GM21717 (cell line): Measurements from ENCODE around the gene MYO7B.

Experiments used
- ATAC-seq: cut with Tn5 transposase; IDR thresholded peaks from one replicate; pipeline ENCODE4 v1.9.1; 2021; ENCODE audit warnings: mild to moderate bottlenecking, moderate library complexity; ENCODE audit not compliant: unreplicated experiment

Gene MYO7B

GRCh38 chr2:127535422-127535901, at the start of gene MYO7B:
MYO7B (plus strand) TSS chr2:127535683; CDS start chr2:127559723, 24,040 bp downstream.
- no peak for ATAC-seq

- no peak for ATAC-seq
Observed at GRCh38 chr2:127485694-127486071, 49.8 kb upstream of the MYO7B start.

GRCh38 chr2:127486247-127487058, 49.0 kb upstream of the MYO7B start:
- ATAC-seq, result no peak

- ATAC-seq, result no peak
Observed at GRCh38 chr2:127490283-127490682, 45.2 kb upstream of the MYO7B start.

- no peak for ATAC-seq
Observed at GRCh38 chr2:127498386-127498785, 37.1 kb upstream of the MYO7B start.

GRCh38 chr2:127503491-127503890, 32.0 kb upstream of the MYO7B start:
- ATAC-seq, result no peak

- ATAC-seq, result no peak
Observed at GRCh38 chr2:127504552-127505430, 30.7 kb upstream of the MYO7B start.

- no peak for ATAC-seq
Observed at GRCh38 chr2:127506510-127506909, 29.0 kb upstream of the MYO7B start.

- no peak for ATAC-seq
Observed at GRCh38 chr2:127508023-127508630, 27.4 kb upstream of the MYO7B start.

GRCh38 chr2:127508631-127509034, 26.9 kb upstream of the MYO7B start:
- no peak for ATAC-seq

- ATAC-seq, result no peak
Observed at GRCh38 chr2:127510073-127510472, 25.4 kb upstream of the MYO7B start.

GRCh38 chr2:127511090-127511695, 24.3 kb upstream of the MYO7B start:
- no peak for ATAC-seq

GRCh38 chr2:127511917-127512316, 23.6 kb upstream of the MYO7B start:
- ATAC-seq, result no peak

GRCh38 chr2:127512362-127512761, 23.1 kb upstream of the MYO7B start:
- no peak for ATAC-seq

- ATAC-seq, result no peak
Observed at GRCh38 chr2:127514076-127514475, 21.4 kb upstream of the MYO7B start.

GRCh38 chr2:127514485-127514884, 21.0 kb upstream of the MYO7B start:
- no peak for ATAC-seq

- ATAC-seq, result no peak
Observed at GRCh38 chr2:127515383-127515915, 20.0 kb upstream of the MYO7B start.

- no peak for ATAC-seq
Observed at GRCh38 chr2:127516041-127516762, 19.3 kb upstream of the MYO7B start.

GRCh38 chr2:127517465-127517864, 18.0 kb upstream of the MYO7B start:
- no peak for ATAC-seq

- no peak for ATAC-seq
Observed at GRCh38 chr2:127520424-127520823, 15.1 kb upstream of the MYO7B start.
